Measurements from ENCODE around the gene NPIPB8.
"Not testable (repeated sequence)": the region's sequence is repeated elsewhere in the genome, so short reads cannot be mapped to it uniquely, and the experiment has no call there.

The NPIPB8 gene

GRCh38 chr16:28604186-28604565 lies 33.7 kb upstream of the NPIPB8 start:
- Histone ChIP-seq H4K20me1 (ENCODE audit: insufficient read depth, low read length) (no peaks in the 10 kb centered on the region), H3K4me3 (ENCODE audit: low read length) (no peak overlapping the region), H2AFZ (ENCODE audit: low read length) (no peak overlapping the region), H3K9ac (ENCODE audit: low read length) (no peak overlapping the region), H3K4me2 (ENCODE audit: low read depth, low read length) (no peak overlapping the region), H3K9me2 (replicated peaks; ENCODE audit: insufficient read depth, low read length) (no peaks in the 10 kb centered on the region), H3F3A (ENCODE audit: insufficient read depth, low read length) (no peaks in the 10 kb centered on the region), H3K36me3 (replicated peaks; ENCODE audit: insufficient read depth, low read length) (no peaks in the 10 kb centered on the region), H3K27me3 (replicated peaks; ENCODE audit: insufficient read depth, low read length) (no peaks in the 10 kb centered on the region), H3K9me3 (replicated peaks; ENCODE audit: insufficient read depth, low read length) (no peaks in the 10 kb centered on the region), H3K27ac (ENCODE audit: low read length) (no peak overlapping the region), H3K79me2 (ENCODE audit: low read length) (no peaks in the 10 kb centered on the region), H3K4me1 (ENCODE audit: low read length) (no peaks in the 10 kb centered on the region)
- no peak for DNase-seq
- TF ChIP-seq CTCF (IDR thresholded peaks at IDR 0.05; ENCODE audit: low read length): no peak
- no peak for TF ChIP-seq EZH2 (optimal IDR thresholded peaks at IDR 0.05; ENCODE audit: low read depth, low read length)
- TF ChIP-seq EZH2phosphoT487 (IDR thresholded peaks at IDR 0.05; ENCODE audit: low read length): no peak

- Histone ChIP-seq H3K4me3 (ENCODE audit: low read length) (no peak overlapping the region), H3K4me2 (ENCODE audit: low read depth, low read length) (no peak overlapping the region), H3F3A (ENCODE audit: insufficient read depth, low read length) (no peaks in the 10 kb centered on the region), H3K9ac (ENCODE audit: low read length) (no peak overlapping the region), H3K9me3 (replicated peaks; ENCODE audit: insufficient read depth, low read length) (no peaks in the 10 kb centered on the region), H2AFZ (ENCODE audit: low read length) (no peak overlapping the region), H3K27me3 (replicated peaks; ENCODE audit: insufficient read depth, low read length) (no peaks in the 10 kb centered on the region), H3K36me3 (replicated peaks; ENCODE audit: insufficient read depth, low read length) (no peaks in the 10 kb centered on the region), H3K4me1 (ENCODE audit: low read length) (no peaks in the 10 kb centered on the region), H3K9me2 (replicated peaks; ENCODE audit: insufficient read depth, low read length) (no peaks in the 10 kb centered on the region), H4K20me1 (ENCODE audit: insufficient read depth, low read length) (no peaks in the 10 kb centered on the region), H3K79me2 (ENCODE audit: low read length) (no peaks in the 10 kb centered on the region), H3K27ac (ENCODE audit: low read length) (no peak overlapping the region)
- no peak for DNase-seq
- no peak for TF ChIP-seq EZH2 (optimal IDR thresholded peaks at IDR 0.05; ENCODE audit: low read depth, low read length)
- TF ChIP-seq CTCF (IDR thresholded peaks at IDR 0.05; ENCODE audit: low read length): no peak
Measured at GRCh38 chr16:28606291-28607115, 31.4 kb upstream of the NPIPB8 start.

GRCh38 chr16:28607116-28607623 lies 30.7 kb upstream of the NPIPB8 start:
- no peak for TF ChIP-seq CTCF (IDR thresholded peaks at IDR 0.05; ENCODE audit: low read length)
- TF ChIP-seq EZH2 (optimal IDR thresholded peaks at IDR 0.05; ENCODE audit: low read depth, low read length): no peak
- TF ChIP-seq EZH2phosphoT487 (IDR thresholded peaks at IDR 0.05; ENCODE audit: low read length): no peak
- no peak overlapping the region for H2AFZ ChIP-seq (ENCODE audit: low read length)
- no peaks in the 10 kb centered on the region for H4K20me1 ChIP-seq (ENCODE audit: insufficient read depth, low read length)
- no peaks in the 10 kb centered on the region for H3K9me2 ChIP-seq (replicated peaks; ENCODE audit: insufficient read depth, low read length)
- no peak overlapping the region for H3K4me2 ChIP-seq (ENCODE audit: low read depth, low read length)
- no peaks in the 10 kb centered on the region for H3K36me3 ChIP-seq (replicated peaks; ENCODE audit: insufficient read depth, low read length)
- no peaks in the 10 kb centered on the region for H3K9me3 ChIP-seq (replicated peaks; ENCODE audit: insufficient read depth, low read length)
- no peaks in the 10 kb centered on the region for H3K4me1 ChIP-seq (ENCODE audit: low read length)
- H3K9ac ChIP-seq (ENCODE audit: low read length): no peak overlapping the region
- H3K27ac ChIP-seq (ENCODE audit: low read length): no peak overlapping the region
- H3K4me3 ChIP-seq (ENCODE audit: low read length): no peak overlapping the region
- H3K79me2 ChIP-seq (ENCODE audit: low read length): no peaks in the 10 kb centered on the region
- no peaks in the 10 kb centered on the region for H3F3A ChIP-seq (ENCODE audit: insufficient read depth, low read length)
- no peak for DNase-seq
- H3K27me3 ChIP-seq (replicated peaks; ENCODE audit: insufficient read depth, low read length): no peaks in the 10 kb centered on the region

GRCh38 chr16:28607681-28608495 lies 30.0 kb upstream of the NPIPB8 start:
- H3K9ac ChIP-seq (ENCODE audit: low read length); H2AFZ ChIP-seq (ENCODE audit: low read length); H3F3A ChIP-seq (ENCODE audit: insufficient read depth, low read length); H4K20me1 ChIP-seq (ENCODE audit: insufficient read depth, low read length); H3K4me1 ChIP-seq (ENCODE audit: low read length); H3K36me3 ChIP-seq (replicated peaks; ENCODE audit: insufficient read depth, low read length); H3K9me2 ChIP-seq (replicated peaks; ENCODE audit: insufficient read depth, low read length); H3K4me2 ChIP-seq (ENCODE audit: low read depth, low read length); H3K27me3 ChIP-seq (replicated peaks; ENCODE audit: insufficient read depth, low read length); H3K4me3 ChIP-seq (ENCODE audit: low read length); H3K79me2 ChIP-seq (ENCODE audit: low read length); DNase-seq; H3K27ac ChIP-seq (ENCODE audit: low read length); H3K9me3 ChIP-seq (replicated peaks; ENCODE audit: insufficient read depth, low read length): not testable (repeated sequence)

- H3F3A ChIP-seq (ENCODE audit: insufficient read depth, low read length); H3K4me1 ChIP-seq (ENCODE audit: low read length); H3K36me3 ChIP-seq (replicated peaks; ENCODE audit: insufficient read depth, low read length); H3K27ac ChIP-seq (ENCODE audit: low read length); H3K79me2 ChIP-seq (ENCODE audit: low read length); H3K9me3 ChIP-seq (replicated peaks; ENCODE audit: insufficient read depth, low read length); H3K4me2 ChIP-seq (ENCODE audit: low read depth, low read length); H3K9ac ChIP-seq (ENCODE audit: low read length); DNase-seq; H4K20me1 ChIP-seq (ENCODE audit: insufficient read depth, low read length); H3K9me2 ChIP-seq (replicated peaks; ENCODE audit: insufficient read depth, low read length); H3K4me3 ChIP-seq (ENCODE audit: low read length); H3K27me3 ChIP-seq (replicated peaks; ENCODE audit: insufficient read depth, low read length); H2AFZ ChIP-seq (ENCODE audit: low read length): not testable (repeated sequence)
Measured at GRCh38 chr16:28608496-28608808, 29.4 kb upstream of the NPIPB8 start.

Measured in MM.1S (cell line).